HEK293 (cell line): ENCODE measurements around the gene CIAO2B.
A peak's percentile ranks its signal among the peaks of the same experiment; 100 is the strongest.

Experiments
- FEZF1 ChIP-seq: fragments of 450-650 bp; formaldehyde crosslinking; IDR thresholded peaks from 2 replicates; pipeline ENCODE4 v1.5.1; 2016; ENCODE audit warnings: missing biosample characterization, missing genetic modification characterization
- KLF1 ChIP-seq: fragments of 450-650 bp; formaldehyde crosslinking; IDR thresholded peaks from 2 replicates; pipeline ENCODE4 v1.5.1; 2016; ENCODE audit warnings: missing biosample characterization, missing genetic modification characterization
- PRDM1 ChIP-seq: fragments of 450-650 bp; formaldehyde crosslinking; IDR thresholded peaks from 2 replicates; pipeline ENCODE4; 2016; ENCODE audit warnings: missing biosample characterization, missing genetic modification characterization
- SP2 ChIP-seq: fragments of 450-650 bp; formaldehyde crosslinking; IDR thresholded peaks from 2 replicates; pipeline ENCODE4 v1.5.1; 2016; ENCODE audit warnings: missing biosample characterization, missing genetic modification characterization
- SP7 ChIP-seq: fragments of 450-650 bp; formaldehyde crosslinking; IDR thresholded peaks from 2 replicates; pipeline ENCODE4 v1.5.1; 2016; ENCODE audit warnings: missing biosample characterization, missing genetic modification characterization
- ZBTB1 ChIP-seq: fragments of 450-650 bp; formaldehyde crosslinking; IDR thresholded peaks from 2 replicates; pipeline ENCODE4 v1.5.1; 2016; ENCODE audit warnings: missing biosample characterization, missing genetic modification characterization
- ZBTB20 ChIP-seq: fragments of 450-650 bp; formaldehyde crosslinking; IDR thresholded peaks from 2 replicates; pipeline ENCODE4 v1.5.1; 2016; ENCODE audit warnings: missing biosample characterization, missing genetic modification characterization
- ZEB2 ChIP-seq: fragments of 450-650 bp; formaldehyde crosslinking; IDR thresholded peaks from 2 replicates; pipeline ENCODE4 v1.5.1; 2016; ENCODE audit warnings: missing biosample characterization, missing genetic modification characterization
- ZFHX2 ChIP-seq: fragments of 450-650 bp; formaldehyde crosslinking; conservative IDR thresholded peaks from 2 replicates; pipeline ENCODE4 v1.5.1; 2016; ENCODE audit warnings: missing biosample characterization, missing genetic modification characterization
- ZIC2 ChIP-seq: fragments of 450-650 bp; formaldehyde crosslinking; IDR thresholded peaks from 2 replicates; pipeline ENCODE4 v1.5.1; 2016; ENCODE audit warnings: missing biosample characterization, missing genetic modification characterization
- ZNF157 ChIP-seq: fragments of 450-650 bp; formaldehyde crosslinking; IDR thresholded peaks from 2 replicates; pipeline ENCODE4 v1.5.1; 2016; ENCODE audit warnings: missing biosample characterization, missing genetic modification characterization
- ZNF169 ChIP-seq: fragments of 450-650 bp; formaldehyde crosslinking; IDR thresholded peaks from 2 replicates; pipeline ENCODE4 v1.5.1; 2016; ENCODE audit warnings: missing biosample characterization, missing genetic modification characterization
- ZNF184 ChIP-seq: fragments of 450-650 bp; IDR thresholded peaks from 2 replicates; pipeline ENCODE4 v1.5.1; 2018; ENCODE audit warnings: missing biosample characterization, mild to moderate bottlenecking, missing genetic modification characterization
- ZNF473 ChIP-seq: fragments of 450-650 bp; formaldehyde crosslinking; IDR thresholded peaks from 2 replicates; pipeline ENCODE4 v1.5.1; 2017; ENCODE audit warnings: missing biosample characterization, missing genetic modification characterization
- ZNF624 ChIP-seq: fragments of 450-650 bp; formaldehyde crosslinking; IDR thresholded peaks from 2 replicates; pipeline ENCODE4 v1.5.1; 2017; ENCODE audit warnings: missing biosample characterization, missing genetic modification characterization
- ZNF664 ChIP-seq: fragments of 450-650 bp; formaldehyde crosslinking; IDR thresholded peaks from 2 replicates; pipeline ENCODE4 v1.5.1; 2016; ENCODE audit warnings: missing biosample characterization, missing genetic modification characterization
- TF ChIP-seq, protein P1 (sequence below): fragments of 450-650 bp; formaldehyde crosslinking; IDR thresholded peaks from 2 replicates; pipeline ENCODE4 v1.5.1; 2016; ENCODE audit warnings: missing biosample characterization, missing genetic modification characterization
- TF ChIP-seq, protein P2 (sequence below): fragments of 450-650 bp; formaldehyde crosslinking; IDR thresholded peaks from 2 replicates; pipeline ENCODE4 v1.5.1; 2016; ENCODE audit warnings: missing biosample characterization, missing genetic modification characterization
- TF ChIP-seq, protein P3 (sequence below): fragments of 450-650 bp; formaldehyde crosslinking; IDR thresholded peaks from 2 replicates; pipeline ENCODE4 v1.5.1; 2017; ENCODE audit warnings: missing biosample characterization, missing genetic modification characterization
- TF ChIP-seq, protein P4 (sequence below): fragments of 450-650 bp; formaldehyde crosslinking; IDR thresholded peaks from 2 replicates; pipeline ENCODE4; 2016; ENCODE audit warnings: missing biosample characterization, missing genetic modification characterization
- TF ChIP-seq, protein P5 (sequence below): fragments of 450-650 bp; formaldehyde crosslinking; IDR thresholded peaks from 2 replicates; pipeline ENCODE4 v1.5.1; 2017; ENCODE audit warnings: missing biosample characterization, missing genetic modification characterization
- TF ChIP-seq, protein P6 (sequence below): fragments of 450-650 bp; formaldehyde crosslinking; IDR thresholded peaks from 2 replicates; pipeline ENCODE4 v1.5.0; 2017; ENCODE audit warnings: missing biosample characterization, missing genetic modification characterization, borderline replicate concordance
- TF ChIP-seq, protein P7 (sequence below): fragments of 450-650 bp; formaldehyde crosslinking; IDR thresholded peaks from 2 replicates; pipeline ENCODE4 v1.5.1; 2017; ENCODE audit warnings: missing biosample characterization, missing genetic modification characterization
- TF ChIP-seq, protein P8 (sequence below): fragments of 450-650 bp; formaldehyde crosslinking; IDR thresholded peaks from 2 replicates; pipeline ENCODE4 v1.5.1; 2016; ENCODE audit warnings: missing biosample characterization, missing genetic modification characterization

The CIAO2B gene

DNA sequence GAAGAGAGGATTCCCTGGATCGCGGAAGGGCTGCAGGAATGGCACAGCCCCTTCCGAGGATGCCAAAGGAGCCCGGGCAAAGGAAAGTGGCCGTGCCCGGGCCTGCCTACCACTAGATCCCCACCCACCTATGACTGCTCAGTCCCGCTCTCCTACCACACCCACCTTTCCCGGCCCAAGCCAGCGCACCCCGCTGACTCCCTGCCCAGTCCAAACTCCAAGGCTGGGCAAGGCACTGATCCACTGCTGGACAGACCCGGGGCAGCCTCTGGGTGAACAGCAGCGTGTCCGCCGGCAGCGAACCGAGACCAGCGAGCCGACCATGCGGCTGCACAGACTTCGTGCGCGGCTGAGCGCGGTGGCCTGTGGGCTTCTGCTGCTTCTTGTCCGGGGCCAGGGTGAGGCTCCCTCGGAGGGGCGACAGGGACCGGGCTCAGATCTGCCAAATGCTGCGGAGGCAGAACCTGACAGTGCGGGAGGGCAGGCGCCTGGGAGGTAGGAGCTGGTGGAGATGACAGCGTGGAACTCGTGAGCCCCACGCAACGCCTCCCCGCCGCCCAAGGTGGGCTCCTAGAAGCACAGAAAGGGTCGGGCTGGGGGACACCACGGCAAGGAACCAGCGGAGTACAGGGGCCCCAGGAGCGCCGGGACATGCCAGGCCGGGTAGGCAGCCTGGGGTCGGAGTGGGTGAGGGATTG lies 1.3 kb upstream of the CIAO2B start, which contains the start of gene CES2 (continued):
- no peak for TF ChIP-seq ZNF157 (tag by site-specific recombination)
- TF ChIP-seq ZFHX2 (tag by site-specific recombination): peak; percentile 23; the same call in 1 of the 2 replicates
- peak; percentile 40 for TF ChIP-seq KLF1 (tag by site-specific recombination)
- no peak for TF ChIP-seq ZBTB1 (tag by site-specific recombination)
- no peak for TF ChIP-seq ZNF169
- TF ChIP-seq, protein P1, sequence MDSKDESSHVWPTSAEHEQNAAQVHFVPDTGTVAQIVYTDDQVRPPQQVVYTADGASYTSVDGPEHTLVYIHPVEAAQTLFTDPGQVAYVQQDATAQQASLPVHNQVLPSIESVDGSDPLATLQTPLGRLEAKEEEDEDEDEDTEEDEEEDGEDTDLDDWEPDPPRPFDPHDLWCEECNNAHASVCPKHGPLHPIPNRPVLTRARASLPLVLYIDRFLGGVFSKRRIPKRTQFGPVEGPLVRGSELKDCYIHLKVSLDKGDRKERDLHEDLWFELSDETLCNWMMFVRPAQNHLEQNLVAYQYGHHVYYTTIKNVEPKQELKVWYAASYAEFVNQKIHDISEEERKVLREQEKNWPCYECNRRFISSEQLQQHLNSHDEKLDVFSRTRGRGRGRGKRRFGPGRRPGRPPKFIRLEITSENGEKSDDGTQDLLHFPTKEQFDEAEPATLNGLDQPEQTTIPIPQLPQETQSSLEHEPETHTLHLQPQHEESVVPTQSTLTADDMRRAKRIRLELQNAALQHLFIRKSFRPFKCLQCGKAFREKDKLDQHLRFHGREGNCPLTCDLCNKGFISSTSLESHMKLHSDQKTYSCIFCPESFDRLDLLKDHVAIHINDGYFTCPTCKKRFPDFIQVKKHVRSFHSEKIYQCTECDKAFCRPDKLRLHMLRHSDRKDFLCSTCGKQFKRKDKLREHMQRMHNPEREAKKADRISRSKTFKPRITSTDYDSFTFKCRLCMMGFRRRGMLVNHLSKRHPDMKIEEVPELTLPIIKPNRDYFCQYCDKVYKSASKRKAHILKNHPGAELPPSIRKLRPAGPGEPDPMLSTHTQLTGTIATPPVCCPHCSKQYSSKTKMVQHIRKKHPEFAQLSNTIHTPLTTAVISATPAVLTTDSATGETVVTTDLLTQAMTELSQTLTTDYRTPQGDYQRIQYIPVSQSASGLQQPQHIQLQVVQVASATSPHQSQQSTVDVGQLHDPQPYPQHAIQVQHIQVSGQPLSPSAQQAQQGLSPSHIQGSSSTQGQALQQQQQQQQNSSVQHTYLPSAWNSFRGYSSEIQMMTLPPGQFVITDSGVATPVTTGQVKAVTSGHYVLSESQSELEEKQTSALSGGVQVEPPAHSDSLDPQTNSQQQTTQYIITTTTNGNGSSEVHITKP: peak; percentile 69
- TF ChIP-seq, protein P2, sequence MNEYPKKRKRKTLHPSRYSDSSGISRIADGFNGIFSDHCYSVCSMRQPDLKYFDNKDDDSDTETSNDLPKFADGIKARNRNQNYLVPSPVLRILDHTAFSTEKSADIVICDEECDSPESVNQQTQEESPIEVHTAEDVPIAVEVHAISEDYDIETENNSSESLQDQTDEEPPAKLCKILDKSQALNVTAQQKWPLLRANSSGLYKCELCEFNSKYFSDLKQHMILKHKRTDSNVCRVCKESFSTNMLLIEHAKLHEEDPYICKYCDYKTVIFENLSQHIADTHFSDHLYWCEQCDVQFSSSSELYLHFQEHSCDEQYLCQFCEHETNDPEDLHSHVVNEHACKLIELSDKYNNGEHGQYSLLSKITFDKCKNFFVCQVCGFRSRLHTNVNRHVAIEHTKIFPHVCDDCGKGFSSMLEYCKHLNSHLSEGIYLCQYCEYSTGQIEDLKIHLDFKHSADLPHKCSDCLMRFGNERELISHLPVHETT (tag by site-specific recombination): no peak
- TF ChIP-seq PRDM1 (tag by site-specific recombination): no peak
- TF ChIP-seq, protein P3, sequence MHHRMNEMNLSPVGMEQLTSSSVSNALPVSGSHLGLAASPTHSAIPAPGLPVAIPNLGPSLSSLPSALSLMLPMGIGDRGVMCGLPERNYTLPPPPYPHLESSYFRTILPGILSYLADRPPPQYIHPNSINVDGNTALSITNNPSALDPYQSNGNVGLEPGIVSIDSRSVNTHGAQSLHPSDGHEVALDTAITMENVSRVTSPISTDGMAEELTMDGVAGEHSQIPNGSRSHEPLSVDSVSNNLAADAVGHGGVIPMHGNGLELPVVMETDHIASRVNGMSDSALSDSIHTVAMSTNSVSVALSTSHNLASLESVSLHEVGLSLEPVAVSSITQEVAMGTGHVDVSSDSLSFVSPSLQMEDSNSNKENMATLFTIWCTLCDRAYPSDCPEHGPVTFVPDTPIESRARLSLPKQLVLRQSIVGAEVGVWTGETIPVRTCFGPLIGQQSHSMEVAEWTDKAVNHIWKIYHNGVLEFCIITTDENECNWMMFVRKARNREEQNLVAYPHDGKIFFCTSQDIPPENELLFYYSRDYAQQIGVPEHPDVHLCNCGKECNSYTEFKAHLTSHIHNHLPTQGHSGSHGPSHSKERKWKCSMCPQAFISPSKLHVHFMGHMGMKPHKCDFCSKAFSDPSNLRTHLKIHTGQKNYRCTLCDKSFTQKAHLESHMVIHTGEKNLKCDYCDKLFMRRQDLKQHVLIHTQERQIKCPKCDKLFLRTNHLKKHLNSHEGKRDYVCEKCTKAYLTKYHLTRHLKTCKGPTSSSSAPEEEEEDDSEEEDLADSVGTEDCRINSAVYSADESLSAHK (tag by site-specific recombination): no peak
- TF ChIP-seq ZIC2 (tag by site-specific recombination): no peak
- no peak for TF ChIP-seq ZEB2 (tag by site-specific recombination)
- TF ChIP-seq, protein P4, sequence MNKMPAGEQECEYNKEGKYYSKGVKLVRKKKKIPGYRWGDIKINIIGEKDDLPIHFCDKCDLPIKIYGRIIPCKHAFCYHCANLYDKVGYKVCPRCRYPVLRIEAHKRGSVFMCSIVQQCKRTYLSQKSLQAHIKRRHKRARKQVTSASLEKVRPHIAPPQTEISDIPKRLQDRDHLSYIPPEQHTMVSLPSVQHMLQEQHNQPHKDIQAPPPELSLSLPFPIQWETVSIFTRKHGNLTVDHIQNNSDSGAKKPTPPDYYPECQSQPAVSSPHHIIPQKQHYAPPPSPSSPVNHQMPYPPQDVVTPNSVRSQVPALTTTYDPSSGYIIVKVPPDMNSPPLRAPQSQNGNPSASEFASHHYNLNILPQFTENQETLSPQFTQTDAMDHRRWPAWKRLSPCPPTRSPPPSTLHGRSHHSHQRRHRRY: no peak
- TF ChIP-seq, protein P5, sequence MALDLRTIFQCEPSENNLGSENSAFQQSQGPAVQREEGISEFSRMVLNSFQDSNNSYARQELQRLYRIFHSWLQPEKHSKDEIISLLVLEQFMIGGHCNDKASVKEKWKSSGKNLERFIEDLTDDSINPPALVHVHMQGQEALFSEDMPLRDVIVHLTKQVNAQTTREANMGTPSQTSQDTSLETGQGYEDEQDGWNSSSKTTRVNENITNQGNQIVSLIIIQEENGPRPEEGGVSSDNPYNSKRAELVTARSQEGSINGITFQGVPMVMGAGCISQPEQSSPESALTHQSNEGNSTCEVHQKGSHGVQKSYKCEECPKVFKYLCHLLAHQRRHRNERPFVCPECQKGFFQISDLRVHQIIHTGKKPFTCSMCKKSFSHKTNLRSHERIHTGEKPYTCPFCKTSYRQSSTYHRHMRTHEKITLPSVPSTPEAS: no peak
- TF ChIP-seq ZNF664 (tag by site-specific recombination): no peak
- TF ChIP-seq ZNF624 (tag by site-specific recombination): no peak
- TF ChIP-seq FEZF1 (tag by site-specific recombination): no peak
- TF ChIP-seq, protein P6, sequence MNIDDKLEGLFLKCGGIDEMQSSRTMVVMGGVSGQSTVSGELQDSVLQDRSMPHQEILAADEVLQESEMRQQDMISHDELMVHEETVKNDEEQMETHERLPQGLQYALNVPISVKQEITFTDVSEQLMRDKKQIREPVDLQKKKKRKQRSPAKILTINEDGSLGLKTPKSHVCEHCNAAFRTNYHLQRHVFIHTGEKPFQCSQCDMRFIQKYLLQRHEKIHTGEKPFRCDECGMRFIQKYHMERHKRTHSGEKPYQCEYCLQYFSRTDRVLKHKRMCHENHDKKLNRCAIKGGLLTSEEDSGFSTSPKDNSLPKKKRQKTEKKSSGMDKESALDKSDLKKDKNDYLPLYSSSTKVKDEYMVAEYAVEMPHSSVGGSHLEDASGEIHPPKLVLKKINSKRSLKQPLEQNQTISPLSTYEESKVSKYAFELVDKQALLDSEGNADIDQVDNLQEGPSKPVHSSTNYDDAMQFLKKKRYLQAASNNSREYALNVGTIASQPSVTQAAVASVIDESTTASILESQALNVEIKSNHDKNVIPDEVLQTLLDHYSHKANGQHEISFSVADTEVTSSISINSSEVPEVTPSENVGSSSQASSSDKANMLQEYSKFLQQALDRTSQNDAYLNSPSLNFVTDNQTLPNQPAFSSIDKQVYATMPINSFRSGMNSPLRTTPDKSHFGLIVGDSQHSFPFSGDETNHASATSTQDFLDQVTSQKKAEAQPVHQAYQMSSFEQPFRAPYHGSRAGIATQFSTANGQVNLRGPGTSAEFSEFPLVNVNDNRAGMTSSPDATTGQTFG (tag by site-specific recombination): no peak
- TF ChIP-seq ZBTB20 (tag by site-specific recombination): no peak
- TF ChIP-seq SP7 (tag by site-specific recombination): no peak
- TF ChIP-seq ZNF473 (tag by site-specific recombination): no peak
- 0 out of 2 replicates have a peak, but pooled peaks have one; percentile 19 for TF ChIP-seq SP2 (tag by site-specific recombination)
- no peak for TF ChIP-seq ZNF184
- TF ChIP-seq, protein P7, sequence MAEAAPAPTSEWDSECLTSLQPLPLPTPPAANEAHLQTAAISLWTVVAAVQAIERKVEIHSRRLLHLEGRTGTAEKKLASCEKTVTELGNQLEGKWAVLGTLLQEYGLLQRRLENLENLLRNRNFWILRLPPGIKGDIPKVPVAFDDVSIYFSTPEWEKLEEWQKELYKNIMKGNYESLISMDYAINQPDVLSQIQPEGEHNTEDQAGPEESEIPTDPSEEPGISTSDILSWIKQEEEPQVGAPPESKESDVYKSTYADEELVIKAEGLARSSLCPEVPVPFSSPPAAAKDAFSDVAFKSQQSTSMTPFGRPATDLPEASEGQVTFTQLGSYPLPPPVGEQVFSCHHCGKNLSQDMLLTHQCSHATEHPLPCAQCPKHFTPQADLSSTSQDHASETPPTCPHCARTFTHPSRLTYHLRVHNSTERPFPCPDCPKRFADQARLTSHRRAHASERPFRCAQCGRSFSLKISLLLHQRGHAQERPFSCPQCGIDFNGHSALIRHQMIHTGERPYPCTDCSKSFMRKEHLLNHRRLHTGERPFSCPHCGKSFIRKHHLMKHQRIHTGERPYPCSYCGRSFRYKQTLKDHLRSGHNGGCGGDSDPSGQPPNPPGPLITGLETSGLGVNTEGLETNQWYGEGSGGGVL (tag by site-specific recombination): no peak
- TF ChIP-seq, protein P8, sequence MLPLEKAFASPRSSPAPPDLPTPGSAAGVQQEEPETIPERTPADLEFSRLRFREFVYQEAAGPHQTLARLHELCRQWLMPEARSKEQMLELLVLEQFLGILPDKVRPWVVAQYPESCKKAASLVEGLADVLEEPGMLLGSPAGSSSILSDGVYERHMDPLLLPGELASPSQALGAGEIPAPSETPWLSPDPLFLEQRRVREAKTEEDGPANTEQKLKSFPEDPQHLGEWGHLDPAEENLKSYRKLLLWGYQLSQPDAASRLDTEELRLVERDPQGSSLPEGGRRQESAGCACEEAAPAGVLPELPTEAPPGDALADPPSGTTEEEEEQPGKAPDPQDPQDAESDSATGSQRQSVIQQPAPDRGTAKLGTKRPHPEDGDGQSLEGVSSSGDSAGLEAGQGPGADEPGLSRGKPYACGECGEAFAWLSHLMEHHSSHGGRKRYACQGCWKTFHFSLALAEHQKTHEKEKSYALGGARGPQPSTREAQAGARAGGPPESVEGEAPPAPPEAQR (tag by site-specific recombination): no peak
